Endothelial cell (in vitro differentiated cells): ENCODE measurements around the gene SLC38A1. TPM values are rescaled to one million over a fixed set of nuclear protein-coding genes. Genes with fewer than 3 reads are reported as not detected.

Source experiments
- DNase-seq: peaks from one replicate; pipeline ENCODE4 v3.0.0; 2021; ENCODE audit warnings: low spot score
- H3K27ac Mint-ChIP-seq: one replicate; pipeline ENCODE4 v1.8.0; 2021; ENCODE audit warnings: mixed read lengths, inconsistent platforms; ENCODE audit not compliant: unreplicated experiment
- H3K27me3 Mint-ChIP-seq: one replicate; pipeline ENCODE4 v1.8.0; 2021; ENCODE audit warnings: mild to moderate bottlenecking, moderate library complexity, mixed read lengths, inconsistent platforms; ENCODE audit not compliant: unreplicated experiment
- H3K36me3 Mint-ChIP-seq: one replicate; pipeline ENCODE4 v1.8.0; 2021; ENCODE audit warnings: mild to moderate bottlenecking, low read depth, mixed read lengths, inconsistent platforms; ENCODE audit not compliant: unreplicated experiment
- H3K4me1 Mint-ChIP-seq: one replicate; pipeline ENCODE4 v1.8.0; 2021; ENCODE audit warnings: mild to moderate bottlenecking, mixed read lengths, inconsistent platforms; ENCODE audit not compliant: unreplicated experiment
- H3K4me3 Mint-ChIP-seq: one replicate; pipeline ENCODE4 v1.8.0; 2021; ENCODE audit warnings: mild to moderate bottlenecking, mixed read lengths, inconsistent platforms; ENCODE audit not compliant: unreplicated experiment
- H3K9me3 Mint-ChIP-seq: one replicate; pipeline ENCODE4 v1.8.0; 2021; ENCODE audit warnings: mixed read lengths, inconsistent platforms; ENCODE audit not compliant: unreplicated experiment
- total RNA-seq: library from RNA; stranded (reverse); fragmentation: NEBNext Ultra II Directional; extraction: Animal tissue kit (Norgen Biotek cat#: 25700); gene quantifications from one replicate; pipeline ENCODE4 v1.2.1, GENCODE V29; 2021; ENCODE audit not compliant: unreplicated experiment
- TF ChIP-seq, protein P1 (sequence below): fragments of 200-600 bp; sonication (generic); IDR thresholded peaks from one replicate; pipeline ENCODE4 v1.5.0; 2021; ENCODE audit warnings: antibody characterized with exemption; ENCODE audit not compliant: unreplicated experiment

The SLC38A1 gene
- total RNA-seq, 1 donor from 2014 or later, result 100 TPM

DNA sequence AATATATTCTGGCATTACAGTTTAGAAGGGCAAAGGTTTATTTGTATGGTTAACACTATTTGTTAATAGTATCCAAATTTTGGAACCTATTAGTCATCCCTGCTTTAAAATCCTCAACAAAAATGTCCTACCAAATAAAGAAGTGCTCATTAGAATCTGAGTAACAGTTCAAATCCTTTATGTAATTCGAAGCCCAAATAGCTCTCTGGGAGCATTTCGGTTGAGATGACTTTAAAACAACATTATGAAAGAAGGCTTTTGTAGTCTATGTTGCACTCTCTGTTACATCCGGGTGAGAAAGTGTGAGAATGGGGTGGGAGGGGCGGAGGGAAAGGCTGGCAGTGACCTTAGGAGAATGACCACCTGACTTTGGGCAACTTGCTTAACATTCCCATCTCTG, 59.7 kb downstream of the SLC38A1 start:
- DNase-seq, result no peak
- no peaks in the 10 kb centered on the region for H3K27me3 Mint-ChIP-seq
- H3K4me1 Mint-ChIP-seq, result peaks cover 2% of the 10 kb centered on the region
- H3K27ac Mint-ChIP-seq, result no peak overlapping the region
- no peaks in the 10 kb centered on the region for H3K9me3 Mint-ChIP-seq
- TF ChIP-seq, protein P1, sequence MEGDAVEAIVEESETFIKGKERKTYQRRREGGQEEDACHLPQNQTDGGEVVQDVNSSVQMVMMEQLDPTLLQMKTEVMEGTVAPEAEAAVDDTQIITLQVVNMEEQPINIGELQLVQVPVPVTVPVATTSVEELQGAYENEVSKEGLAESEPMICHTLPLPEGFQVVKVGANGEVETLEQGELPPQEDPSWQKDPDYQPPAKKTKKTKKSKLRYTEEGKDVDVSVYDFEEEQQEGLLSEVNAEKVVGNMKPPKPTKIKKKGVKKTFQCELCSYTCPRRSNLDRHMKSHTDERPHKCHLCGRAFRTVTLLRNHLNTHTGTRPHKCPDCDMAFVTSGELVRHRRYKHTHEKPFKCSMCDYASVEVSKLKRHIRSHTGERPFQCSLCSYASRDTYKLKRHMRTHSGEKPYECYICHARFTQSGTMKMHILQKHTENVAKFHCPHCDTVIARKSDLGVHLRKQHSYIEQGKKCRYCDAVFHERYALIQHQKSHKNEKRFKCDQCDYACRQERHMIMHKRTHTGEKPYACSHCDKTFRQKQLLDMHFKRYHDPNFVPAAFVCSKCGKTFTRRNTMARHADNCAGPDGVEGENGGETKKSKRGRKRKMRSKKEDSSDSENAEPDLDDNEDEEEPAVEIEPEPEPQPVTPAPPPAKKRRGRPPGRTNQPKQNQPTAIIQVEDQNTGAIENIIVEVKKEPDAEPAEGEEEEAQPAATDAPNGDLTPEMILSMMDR, result no peak
- H3K4me3 Mint-ChIP-seq, result no peak overlapping the region
- peaks cover 25% of the 10 kb centered on the region for H3K36me3 Mint-ChIP-seq

DNA sequence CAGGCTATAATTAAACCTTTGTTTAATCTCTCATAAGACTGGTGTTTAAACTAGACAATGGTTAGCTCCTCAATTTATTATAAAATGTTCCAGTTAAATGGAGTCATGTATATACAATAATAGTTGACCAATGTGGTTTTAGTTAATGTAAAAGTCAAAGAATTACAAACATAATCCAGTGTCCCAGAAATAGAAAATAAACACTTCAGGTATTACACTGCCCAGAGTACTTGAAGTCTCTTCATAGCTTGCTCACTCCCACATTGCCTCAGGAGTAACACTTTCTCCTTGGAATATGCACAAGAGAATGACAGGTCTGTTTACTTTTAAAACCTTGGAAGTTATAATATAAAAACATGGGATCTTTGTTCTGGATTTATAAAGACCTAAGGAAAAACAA, 60.5 kb downstream of the SLC38A1 start:
- TF ChIP-seq, protein P1, result no peak
- H3K4me3 Mint-ChIP-seq, result no peak overlapping the region
- H3K27me3 Mint-ChIP-seq, result no peaks in the 10 kb centered on the region
- no peaks in the 10 kb centered on the region for H3K9me3 Mint-ChIP-seq
- DNase-seq, result no peak
- H3K4me1 Mint-ChIP-seq, result peaks cover 2% of the 10 kb centered on the region
- no peak overlapping the region for H3K27ac Mint-ChIP-seq
- peaks cover 24% of the 10 kb centered on the region for H3K36me3 Mint-ChIP-seq

DNA sequence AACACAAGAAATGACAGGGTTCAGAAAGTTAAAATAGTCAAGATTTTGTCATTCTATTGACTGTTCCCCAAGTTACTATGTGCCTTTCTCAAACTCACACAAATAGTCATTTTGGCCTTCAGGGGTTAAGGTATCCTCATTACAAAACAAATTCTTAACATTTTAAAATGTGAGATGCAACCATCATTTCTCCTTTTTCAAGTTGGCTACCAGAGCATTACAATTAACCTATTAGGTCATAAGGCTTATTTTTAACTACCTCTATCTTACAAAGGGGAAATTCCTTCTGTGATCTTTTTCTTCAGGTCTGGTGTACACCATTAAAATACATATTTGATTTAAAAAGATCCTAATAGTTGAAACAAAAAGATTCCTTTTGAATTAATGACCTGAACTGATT, 61.2 kb downstream of the SLC38A1 start:
- no peak for DNase-seq
- H3K27ac Mint-ChIP-seq, result no peak overlapping the region
- no peaks in the 10 kb centered on the region for H3K9me3 Mint-ChIP-seq
- peaks cover 22% of the 10 kb centered on the region for H3K36me3 Mint-ChIP-seq
- peaks cover 2% of the 10 kb centered on the region for H3K4me1 Mint-ChIP-seq
- TF ChIP-seq, protein P1, result no peak
- no peaks in the 10 kb centered on the region for H3K27me3 Mint-ChIP-seq
- no peak overlapping the region for H3K4me3 Mint-ChIP-seq

DNA sequence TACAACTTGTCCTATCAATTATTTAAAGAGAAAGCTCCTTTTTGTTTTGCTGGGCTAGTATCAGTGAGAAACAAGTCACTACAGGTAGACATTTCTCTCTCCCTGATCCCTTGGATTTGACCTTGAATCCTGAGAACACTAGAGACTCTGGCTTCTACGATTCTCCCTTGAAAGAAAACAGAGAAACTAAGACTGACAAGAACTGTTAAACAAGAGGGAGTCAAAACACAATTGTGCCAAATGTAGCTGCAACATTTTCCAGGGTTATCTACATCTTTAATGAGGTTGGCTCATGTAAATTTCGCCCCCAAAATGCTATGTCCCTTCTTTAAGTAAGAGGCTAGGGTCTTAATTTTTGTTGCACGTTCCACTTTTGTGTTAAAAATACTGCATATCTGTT, 62.4 kb downstream of the SLC38A1 start:
- no peak for DNase-seq
- TF ChIP-seq, protein P1, result no peak
- Mint-ChIP-seq H3K4me1 (peaks cover 2% of the 10 kb centered on the region), H3K27ac (no peak overlapping the region), H3K36me3 (peaks cover 18% of the 10 kb centered on the region), H3K4me3 (no peak overlapping the region), H3K27me3 (no peaks in the 10 kb centered on the region), H3K9me3 (no peaks in the 10 kb centered on the region)

DNA sequence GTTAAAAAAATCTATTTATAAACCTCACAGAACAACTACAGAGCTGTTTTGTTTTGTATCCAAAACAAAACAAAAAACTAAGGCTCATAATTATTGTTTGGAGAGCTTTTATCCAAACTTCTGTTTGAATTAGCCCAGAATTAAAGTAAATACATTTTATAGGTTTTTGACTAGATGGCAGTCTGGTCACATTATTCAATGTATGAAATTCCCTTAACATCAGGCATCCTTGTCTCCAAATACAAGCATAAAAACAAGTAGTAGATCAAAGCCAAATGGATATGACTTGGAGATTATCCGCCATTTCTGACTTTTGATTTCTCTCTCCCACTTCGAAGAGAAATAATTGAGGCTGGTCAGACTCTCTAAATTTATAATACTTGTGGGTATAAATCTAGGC, 63.5 kb downstream of the SLC38A1 start:
- H3K27me3 Mint-ChIP-seq, result no peaks in the 10 kb centered on the region
- DNase-seq, result no peak
- H3K9me3 Mint-ChIP-seq, result no peaks in the 10 kb centered on the region
- no peak overlapping the region for H3K4me3 Mint-ChIP-seq
- H3K4me1 Mint-ChIP-seq, result peaks cover 2% of the 10 kb centered on the region
- TF ChIP-seq, protein P1, result no peak
- peaks cover 21% of the 10 kb centered on the region for H3K36me3 Mint-ChIP-seq
- no peak overlapping the region for H3K27ac Mint-ChIP-seq
